GM19238 (cell line): Measurements from ENCODE around the gene LTBP4.

Experiments used
- DNase-seq: peaks from one replicate; pipeline ENCODE4 v3.0.0; 2011; ENCODE audit warnings: low spot score; ENCODE audit not compliant: insufficient read length

Gene LTBP4

DNA sequence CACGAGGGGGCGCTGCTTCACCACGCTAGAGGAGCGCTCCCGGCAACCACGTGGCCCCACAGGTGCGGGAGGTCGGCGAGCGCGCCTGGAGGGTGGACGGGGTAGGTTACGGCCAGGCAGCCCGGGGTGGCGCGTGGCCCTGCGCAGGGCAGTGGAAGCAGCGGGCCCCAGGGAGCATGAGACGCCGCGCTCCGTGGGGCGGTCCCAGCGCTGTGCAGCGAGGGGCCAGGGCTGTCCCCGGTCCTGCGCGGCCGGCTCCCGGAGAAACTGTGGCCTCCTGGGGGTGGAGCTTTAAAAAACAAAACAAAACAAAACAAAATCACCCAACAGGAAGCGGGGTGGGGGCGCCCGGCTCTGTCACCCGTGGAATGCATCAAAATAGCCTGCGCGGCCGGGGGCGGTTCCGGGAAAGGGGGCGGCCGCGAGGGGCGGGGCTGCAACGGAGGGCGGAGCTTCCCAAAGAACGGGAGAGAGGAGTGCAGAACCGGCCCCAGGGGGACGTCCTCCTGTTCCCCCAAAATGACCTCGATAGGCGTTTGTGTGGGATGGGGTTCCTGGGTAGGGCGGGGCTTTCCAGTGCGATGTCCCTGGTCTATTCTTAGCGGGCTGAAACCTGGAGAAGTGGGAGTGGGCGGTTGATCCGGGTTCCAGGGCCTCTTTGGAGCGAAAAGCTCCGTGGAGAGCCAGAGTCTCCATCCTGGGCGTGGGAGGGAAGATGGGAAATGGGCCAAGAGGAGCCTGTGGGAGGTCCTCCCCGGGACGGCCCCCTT is 61.9 kb downstream of the LTBP4 start:
- DNase-seq: peak; percentile 95

DNA sequence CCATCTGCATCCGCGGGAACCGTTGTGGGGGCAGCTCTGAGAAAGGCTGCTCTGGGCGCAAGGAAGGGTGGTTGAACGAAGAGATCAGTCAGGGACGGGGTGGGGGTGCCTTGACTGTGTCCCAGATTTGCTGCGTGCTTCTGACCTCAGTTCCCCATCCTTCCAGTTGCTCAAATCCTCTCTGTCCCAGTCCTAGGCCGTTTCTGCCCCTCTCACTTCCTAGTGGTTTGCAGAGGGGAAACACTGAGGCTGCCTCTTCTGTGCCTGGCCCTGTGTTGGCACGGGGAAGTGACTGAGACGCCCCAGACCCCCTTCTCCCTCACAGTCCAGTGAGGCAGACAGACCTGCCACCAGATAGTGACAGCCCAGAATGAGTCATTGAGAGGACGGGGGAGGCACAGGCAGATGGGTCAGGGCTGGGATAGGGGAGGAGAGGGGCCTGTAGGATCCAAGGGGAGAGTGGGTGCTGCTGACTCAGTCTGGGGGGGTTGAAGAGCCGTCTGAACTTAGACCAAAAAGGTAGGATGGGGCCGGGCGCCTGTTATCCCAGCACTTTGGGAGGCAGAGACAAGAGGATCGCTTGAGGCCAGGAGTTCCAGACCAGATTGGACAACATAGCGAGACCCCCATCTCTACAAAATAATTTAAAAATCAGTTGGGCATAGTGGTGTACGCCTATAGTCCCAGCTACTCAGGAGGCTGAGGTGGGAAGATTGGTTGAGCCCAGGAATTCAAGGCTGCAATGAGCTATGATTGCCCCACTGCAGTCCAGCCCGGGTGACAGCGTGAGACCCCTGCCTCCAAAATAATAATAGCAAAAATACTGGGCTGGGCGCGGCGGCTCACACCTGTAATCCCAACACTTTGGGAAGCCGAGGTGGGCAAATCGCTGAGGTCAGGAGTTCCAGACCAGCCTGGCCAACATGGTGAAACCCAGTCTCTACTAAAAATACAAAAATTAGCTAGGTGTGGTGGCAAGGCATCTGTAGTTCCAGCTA is 62.8 kb downstream of the LTBP4 start:
- DNase-seq: no peak

GRCh38 chr19:40666803-40667438 is 65.8 kb downstream of the LTBP4 start:
- DNase-seq: no peak

GRCh38 chr19:40667602-40668001 is 66.4 kb downstream of the LTBP4 start:
- no peak for DNase-seq

DNA sequence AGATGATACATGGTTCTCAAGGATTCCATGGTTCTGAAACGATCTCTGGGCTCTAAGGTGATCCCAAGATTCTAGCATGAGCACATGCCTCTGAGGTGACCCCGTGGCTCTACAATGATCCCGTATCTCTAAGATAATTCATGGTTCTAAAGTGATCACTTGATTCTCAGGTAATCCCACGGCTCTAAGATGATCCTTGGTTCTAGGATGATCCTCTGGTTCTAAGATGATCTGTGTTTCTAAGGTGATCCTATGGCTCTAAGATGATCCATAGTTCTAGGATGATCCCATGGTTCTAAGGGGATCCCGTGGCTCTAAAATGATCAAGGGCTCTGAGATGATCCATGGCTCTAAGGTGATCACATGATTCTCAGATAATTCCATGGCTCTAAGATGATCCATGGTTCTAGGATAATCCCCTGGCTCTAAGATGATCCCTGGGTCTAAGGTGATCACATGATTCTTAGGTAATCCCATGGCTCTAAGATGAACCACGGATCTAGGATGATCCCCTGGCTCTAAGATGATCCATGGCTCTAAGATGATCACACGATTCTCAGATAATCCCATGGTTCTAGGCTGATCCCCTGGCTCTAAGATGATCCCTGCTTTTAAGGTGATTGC is 67.9 kb downstream of the LTBP4 start:
- no peak for DNase-seq

DNA sequence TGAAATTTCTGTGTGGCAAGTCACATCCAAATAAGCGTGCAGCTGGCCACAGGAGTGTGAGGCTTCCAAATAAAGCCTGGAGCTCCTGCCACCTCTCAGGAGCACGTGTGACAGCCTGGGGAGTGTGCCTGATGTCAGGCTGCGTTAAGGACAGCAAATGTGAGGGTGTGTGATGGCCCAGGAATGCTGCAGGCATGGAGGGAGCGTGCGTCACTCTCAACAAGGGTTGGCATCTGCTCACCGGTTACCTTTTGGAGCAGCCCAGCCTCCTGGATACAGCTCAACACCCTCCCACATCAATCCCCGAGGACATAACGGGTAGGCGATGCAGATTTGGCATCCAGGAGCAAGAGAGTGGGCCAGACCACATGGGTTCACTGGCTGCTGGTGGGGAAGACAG is 70.2 kb downstream of the LTBP4 start:
- no peak for DNase-seq

DNA sequence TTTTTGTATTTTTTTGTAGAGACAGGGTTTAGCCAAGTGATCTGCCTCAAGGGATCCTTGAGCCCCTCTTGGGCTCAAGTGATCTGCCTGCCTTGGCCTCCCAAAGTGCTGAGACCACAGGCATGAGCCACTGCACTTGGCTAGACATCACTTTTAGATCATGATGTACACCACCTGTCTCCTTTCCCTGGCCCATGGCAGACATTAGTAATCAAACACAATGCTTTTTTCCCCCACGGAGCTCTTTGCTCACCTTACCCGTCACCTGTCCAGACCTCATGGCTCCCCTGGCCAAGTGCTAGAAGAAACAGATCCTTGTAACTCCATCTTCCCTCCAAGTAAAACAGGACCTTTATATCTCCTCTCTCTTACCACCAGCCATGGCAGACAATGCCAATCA is 70.9 kb downstream of the LTBP4 start:
- no peak for DNase-seq

GRCh38 chr19:40672573-40673299 is 71.6 kb downstream of the LTBP4 start:
- DNase-seq: no peak

GRCh38 chr19:40673397-40673796 is 72.2 kb downstream of the LTBP4 start:
- no peak for DNase-seq

GRCh38 chr19:40674291-40674690 is 73.1 kb downstream of the LTBP4 start:
- no peak for DNase-seq

DNA sequence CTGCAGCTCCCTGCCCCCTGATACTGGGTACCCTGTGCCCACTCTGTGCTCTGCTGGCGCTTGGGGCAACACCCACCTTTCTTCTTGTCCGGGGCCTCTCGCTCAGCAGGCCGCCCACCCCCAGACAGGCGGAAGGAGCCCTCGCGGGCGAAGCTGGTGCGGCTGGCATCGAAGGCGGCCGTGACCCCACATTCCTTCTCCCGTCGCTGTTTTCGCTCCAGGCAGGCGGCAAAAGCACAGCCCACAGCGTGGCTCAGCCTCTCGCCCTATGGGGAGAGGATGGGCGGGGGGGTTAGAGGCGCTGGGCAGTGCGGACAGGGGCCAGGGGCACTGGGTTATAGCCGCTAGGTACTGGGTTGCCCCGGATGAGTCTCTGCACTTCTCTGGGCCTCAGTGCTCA is 76.0 kb downstream of the LTBP4 start:
- no peak for DNase-seq
